Glutamatergic neuron (in vitro differentiated cells): ENCODE data around the gene MED13L. TPM values are rescaled to one million over a fixed set of nuclear protein-coding genes. Genes with fewer than 3 reads are reported as not detected.

Experiments used
- DNase-seq: peaks from one replicate; pipeline ENCODE4 v3.0.0; 2022
- H3K27ac Mint-ChIP-seq: one replicate; pipeline ENCODE4 v1.8.0; 2020; ENCODE audit warnings: mild to moderate bottlenecking, mixed read lengths, inconsistent platforms; ENCODE audit not compliant: unreplicated experiment
- H3K27me3 Mint-ChIP-seq: one replicate; pipeline ENCODE4 v1.8.0; 2020; ENCODE audit warnings: mild to moderate bottlenecking, moderate library complexity, mixed read lengths, inconsistent platforms; ENCODE audit not compliant: unreplicated experiment
- H3K36me3 Mint-ChIP-seq: one replicate; pipeline ENCODE4 v1.8.0; 2020; ENCODE audit warnings: mild to moderate bottlenecking, mixed read lengths, inconsistent platforms; ENCODE audit not compliant: unreplicated experiment
- H3K4me1 Mint-ChIP-seq: one replicate; pipeline ENCODE4 v1.8.0; 2020; ENCODE audit warnings: mild to moderate bottlenecking, low read depth, mixed read lengths, inconsistent platforms; ENCODE audit not compliant: unreplicated experiment
- H3K4me3 Mint-ChIP-seq: one replicate; pipeline ENCODE4 v1.8.0; 2020; ENCODE audit warnings: mild to moderate bottlenecking, mixed read lengths, inconsistent platforms; ENCODE audit not compliant: unreplicated experiment
- H3K9me3 Mint-ChIP-seq: one replicate; pipeline ENCODE4 v1.8.0; 2020; ENCODE audit warnings: mild to moderate bottlenecking, moderate library complexity, mixed read lengths, inconsistent platforms; ENCODE audit not compliant: unreplicated experiment
- long read RNA-seq: library from polyadenylated mRNA; unstranded; transcript quantifications from one replicate; pipeline ENCODE4 v2.0.0, GENCODE V29; 2020; ENCODE audit not compliant: unreplicated experiment
- total RNA-seq: library from RNA; stranded (reverse); fragmentation: NEBNext Ultra II Directional; extraction: Animal tissue kit (Norgen Biotek cat#: 25700); gene quantifications from one replicate; pipeline ENCODE4 v1.2.1, GENCODE V29; 2021; ENCODE audit not compliant: unreplicated experiment
- TF ChIP-seq, protein P1 (sequence below): fragments of 200-600 bp; sonication (generic); IDR thresholded peaks from one replicate; pipeline ENCODE4 v1.5.0; 2021; ENCODE audit not compliant: partially characterized antibody, unreplicated experiment

The MED13L gene
- 95.5 TPM for total RNA-seq
- long read RNA-seq, partial matches to known transcripts, result 0 of 2 reads
- long read RNA-seq, other reads (novel, unspliced or antisense), result 2 of 2 reads

GRCh38 chr12:116277467-116278278 lies at the start of gene MED13L:
TSS of gene MED13L (minus strand) at chr12:116277693. CDS start at chr12:116277131, 562 bp downstream.
- Mint-ChIP-seq H3K9me3 (peaks cover 6% of the 10 kb centered on the region), H3K4me1 (peaks cover 6% of the 10 kb centered on the region), H3K27me3 (peaks cover 13% of the 10 kb centered on the region), H3K4me3 (peak within 1 kb of the TSS; percentile 100), H3K27ac (peak within 1 kb of the TSS; percentile 92), H3K36me3 (peaks cover 5% of the 10 kb centered on the region)
- DNase-seq, result peak; percentile 92
- TF ChIP-seq, protein P1, sequence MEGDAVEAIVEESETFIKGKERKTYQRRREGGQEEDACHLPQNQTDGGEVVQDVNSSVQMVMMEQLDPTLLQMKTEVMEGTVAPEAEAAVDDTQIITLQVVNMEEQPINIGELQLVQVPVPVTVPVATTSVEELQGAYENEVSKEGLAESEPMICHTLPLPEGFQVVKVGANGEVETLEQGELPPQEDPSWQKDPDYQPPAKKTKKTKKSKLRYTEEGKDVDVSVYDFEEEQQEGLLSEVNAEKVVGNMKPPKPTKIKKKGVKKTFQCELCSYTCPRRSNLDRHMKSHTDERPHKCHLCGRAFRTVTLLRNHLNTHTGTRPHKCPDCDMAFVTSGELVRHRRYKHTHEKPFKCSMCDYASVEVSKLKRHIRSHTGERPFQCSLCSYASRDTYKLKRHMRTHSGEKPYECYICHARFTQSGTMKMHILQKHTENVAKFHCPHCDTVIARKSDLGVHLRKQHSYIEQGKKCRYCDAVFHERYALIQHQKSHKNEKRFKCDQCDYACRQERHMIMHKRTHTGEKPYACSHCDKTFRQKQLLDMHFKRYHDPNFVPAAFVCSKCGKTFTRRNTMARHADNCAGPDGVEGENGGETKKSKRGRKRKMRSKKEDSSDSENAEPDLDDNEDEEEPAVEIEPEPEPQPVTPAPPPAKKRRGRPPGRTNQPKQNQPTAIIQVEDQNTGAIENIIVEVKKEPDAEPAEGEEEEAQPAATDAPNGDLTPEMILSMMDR, result no peak

DNA sequence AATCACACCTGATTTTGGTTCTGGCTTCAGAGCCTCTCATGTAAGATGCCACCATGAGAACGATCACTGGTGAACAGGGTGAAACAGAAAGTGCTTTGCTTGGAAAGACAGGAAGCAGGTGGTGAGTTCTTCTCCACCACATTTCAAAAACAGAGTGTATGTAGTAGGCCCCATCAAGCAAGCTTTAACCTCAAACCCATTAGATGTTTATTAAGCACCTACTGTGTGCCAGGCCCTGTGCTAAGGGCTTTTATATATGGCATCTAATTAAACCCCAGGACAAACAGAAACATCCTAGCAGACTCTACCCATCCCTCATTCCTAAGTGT lies 47.8 kb upstream of the MED13L start:
- H3K9me3 Mint-ChIP-seq, result peaks cover 2% of the 10 kb centered on the region
- no peaks in the 10 kb centered on the region for H3K36me3 Mint-ChIP-seq
- TF ChIP-seq, protein P1, result no peak
- H3K4me3 Mint-ChIP-seq, result no peak overlapping the region
- H3K27ac Mint-ChIP-seq, result no peak overlapping the region
- H3K27me3 Mint-ChIP-seq, result peaks cover 2% of the 10 kb centered on the region
- H3K4me1 Mint-ChIP-seq, result no peaks in the 10 kb centered on the region
- DNase-seq, result no peak

GRCh38 chr12:116324654-116325335 lies 47.3 kb upstream of the MED13L start:
- Mint-ChIP-seq H3K9me3 (peaks cover 2% of the 10 kb centered on the region), H3K4me3 (no peak overlapping the region), H3K27me3 (peaks cover 2% of the 10 kb centered on the region), H3K4me1 (no peaks in the 10 kb centered on the region), H3K36me3 (no peaks in the 10 kb centered on the region), H3K27ac (no peak overlapping the region)
- DNase-seq, result no peak
- TF ChIP-seq, protein P1, result no peak

- Mint-ChIP-seq H3K4me3 (no peak overlapping the region), H3K27ac (no peak overlapping the region), H3K36me3 (no peaks in the 10 kb centered on the region), H3K27me3 (peaks cover 2% of the 10 kb centered on the region), H3K9me3 (peaks cover 3% of the 10 kb centered on the region), H3K4me1 (no peaks in the 10 kb centered on the region)
- DNase-seq, result no peak
- TF ChIP-seq, protein P1, result no peak
Observed at GRCh38 chr12:116323406-116324386, 46.2 kb upstream of the MED13L start.
